ENCODE measurements around the gene FCSK.

FCSK gene

GRCh38 chr16:70484867-70485266 lies 30.5 kb downstream of the FCSK start:
- H3K27me3 ChIP-seq (ENCODE audit: low read length): no peaks in the 10 kb centered on the region
- TF ChIP-seq CTCF (IDR thresholded peaks at IDR 0.05; ENCODE audit: insufficient read depth, low read length, poor library complexity, severe bottlenecking): no peak
- no peak for TF ChIP-seq EZH2phosphoT487 (conservative IDR thresholded peaks at IDR 0.05; ENCODE audit: low read length)

GRCh38 chr16:70490261-70490660 lies 35.9 kb downstream of the FCSK start:
- no peaks in the 10 kb centered on the region for H3K9me2 ChIP-seq (replicated peaks; ENCODE audit: insufficient read depth, low read length)
- no peaks in the 10 kb centered on the region for H3K79me2 ChIP-seq (ENCODE audit: insufficient read depth, low read length)
- no peaks in the 10 kb centered on the region for H3K36me3 ChIP-seq (ENCODE audit: low read length)
- no peaks in the 10 kb centered on the region for H3K9me3 ChIP-seq (ENCODE audit: insufficient read depth, low read length)
- H3K4me2 ChIP-seq (ENCODE audit: low read depth, low read length, poor library complexity, severe bottlenecking): no peak overlapping the region
- H3K27me3 ChIP-seq (ENCODE audit: low read length): no peaks in the 10 kb centered on the region
- H3K27ac ChIP-seq (ENCODE audit: low read depth, low read length): no peak overlapping the region
- no peak overlapping the region for H3K4me3 ChIP-seq (ENCODE audit: insufficient read depth, low read length, poor library complexity, severe bottlenecking)
- H3F3A ChIP-seq (ENCODE audit: insufficient read depth): no peaks in the 10 kb centered on the region
- no peaks in the 10 kb centered on the region for H4K20me1 ChIP-seq (ENCODE audit: low read depth, low read length)
- no peak overlapping the region for H3K9ac ChIP-seq (ENCODE audit: low read length)
- TF ChIP-seq EZH2phosphoT487 (conservative IDR thresholded peaks at IDR 0.05; ENCODE audit: low read length): no peak
- TF ChIP-seq CTCF (IDR thresholded peaks at IDR 0.05; ENCODE audit: insufficient read depth, low read length, poor library complexity, severe bottlenecking): no peak
- H2AFZ ChIP-seq (ENCODE audit: low read depth, low read length, severe bottlenecking): no peak overlapping the region

More at GRCh38 chr16:70484867-70485266, 30.5 kb downstream of the FCSK start:
- Histone ChIP-seq H3K9me3 (ENCODE audit: insufficient read depth, low read length) (no peaks in the 10 kb centered on the region), H3K4me3 (ENCODE audit: insufficient read depth, low read length, poor library complexity, severe bottlenecking) (no peak overlapping the region), H2AFZ (ENCODE audit: low read depth, low read length, severe bottlenecking) (no peak overlapping the region), H3F3A (ENCODE audit: insufficient read depth) (0 out of 2 replicates have a peak, but pooled peaks cover 8% of the 10 kb centered on the region), H3K4me2 (ENCODE audit: low read depth, low read length, poor library complexity, severe bottlenecking) (no peak overlapping the region), H3K27ac (ENCODE audit: low read depth, low read length) (no peak overlapping the region), H4K20me1 (ENCODE audit: low read depth, low read length) (no peaks in the 10 kb centered on the region), H3K9ac (ENCODE audit: low read length) (no peak overlapping the region), H3K9me2 (replicated peaks; ENCODE audit: insufficient read depth, low read length) (no peaks in the 10 kb centered on the region), H3K36me3 (ENCODE audit: low read length) (no peaks in the 10 kb centered on the region), H3K79me2 (ENCODE audit: insufficient read depth, low read length) (no peaks in the 10 kb centered on the region)

GRCh38 chr16:70493802-70494201 lies 39.4 kb downstream of the FCSK start:
- no peak overlapping the region for H2AFZ ChIP-seq (ENCODE audit: low read depth, low read length, severe bottlenecking)
- no peak overlapping the region for H3K9ac ChIP-seq (ENCODE audit: low read length)
- H3K9me3 ChIP-seq (ENCODE audit: insufficient read depth, low read length): no peaks in the 10 kb centered on the region
- no peaks in the 10 kb centered on the region for H4K20me1 ChIP-seq (ENCODE audit: low read depth, low read length)
- H3K36me3 ChIP-seq (ENCODE audit: low read length): no peaks in the 10 kb centered on the region
- no peaks in the 10 kb centered on the region for H3F3A ChIP-seq (ENCODE audit: insufficient read depth)
- no peaks in the 10 kb centered on the region for H3K27me3 ChIP-seq (ENCODE audit: low read length)
- TF ChIP-seq EZH2phosphoT487 (conservative IDR thresholded peaks at IDR 0.05; ENCODE audit: low read length) (no peak), CTCF (IDR thresholded peaks at IDR 0.05; ENCODE audit: insufficient read depth, low read length, poor library complexity, severe bottlenecking) (no peak)
- H3K4me2 ChIP-seq (ENCODE audit: low read depth, low read length, poor library complexity, severe bottlenecking): no peak overlapping the region
- H3K27ac ChIP-seq (ENCODE audit: low read depth, low read length): no peak overlapping the region
- H3K79me2 ChIP-seq (ENCODE audit: insufficient read depth, low read length): no peaks in the 10 kb centered on the region
- H3K9me2 ChIP-seq (replicated peaks; ENCODE audit: insufficient read depth, low read length): no peaks in the 10 kb centered on the region
- no peak overlapping the region for H3K4me3 ChIP-seq (ENCODE audit: insufficient read depth, low read length, poor library complexity, severe bottlenecking)

All from SU-DHL-6 (cell line).